ENCODE data around the gene HSD17B12. TPM values are rescaled to one million over a fixed set of nuclear protein-coding genes. Genes with fewer than 3 reads are reported as not detected.
A peak's percentile ranks its signal among the peaks of the same experiment; 100 is the strongest.

HSD17B12 gene
- total RNA-seq, 1 donor from 2014 or later = 40.7 TPM

GRCh38 chr11:43735115-43735514 is 54.6 kb downstream of the HSD17B12 start:
- H3K4me3 ChIP-seq (ENCODE audit: low read length in 3 of 3) = no peak overlapping the region
- H3K9me3 ChIP-seq (ENCODE audit: control insufficient read depth in 3 of 3, low read length in 3 of 3) = no peaks in the 10 kb centered on the region
- no peaks in the 10 kb centered on the region for H3K27me3 ChIP-seq (ENCODE audit: control insufficient read depth in 3 of 3, insufficient read depth in 3 of 3, low read length in 3 of 3)
- H3K27ac ChIP-seq (ENCODE audit: low read depth, low read length) = no peak overlapping the region
- H3K9ac ChIP-seq (ENCODE audit: low read depth in 1 of 3, low read length in 3 of 3) = no peak overlapping the region
- H3K4me1 ChIP-seq (ENCODE audit: control insufficient read depth in 3 of 3, insufficient read depth in 3 of 3, low read length in 3 of 3) = peaks cover 15 to 30% (median 17%) of the 10 kb centered on the region in 3 donors
- H3K36me3 ChIP-seq (ENCODE audit: control insufficient read depth in 3 of 3, insufficient read depth in 3 of 3, low read length in 3 of 3) = peaks cover 0 to 3% (median 2%) of the 10 kb centered on the region in 3 donors

- no peak overlapping the region for H3K4me3 ChIP-seq (ENCODE audit: low read length in 3 of 3)
- peak overlapping the region; percentile 39 for H3K27ac ChIP-seq (ENCODE audit: low read depth, low read length)
- H3K9me3 ChIP-seq (ENCODE audit: control insufficient read depth in 3 of 3, low read length in 3 of 3) = no peaks in the 10 kb centered on the region
- H3K36me3 ChIP-seq (ENCODE audit: control insufficient read depth in 3 of 3, insufficient read depth in 3 of 3, low read length in 3 of 3) = peaks cover 0 to 3% (median 2%) of the 10 kb centered on the region in 3 donors
- H3K4me1 ChIP-seq (ENCODE audit: control insufficient read depth in 3 of 3, insufficient read depth in 3 of 3, low read length in 3 of 3) = peaks cover 15 to 30% (median 17%) of the 10 kb centered on the region in 3 donors
- no peaks in the 10 kb centered on the region for H3K27me3 ChIP-seq (ENCODE audit: control insufficient read depth in 3 of 3, insufficient read depth in 3 of 3, low read length in 3 of 3)
- peak overlapping the region in 2 of 3 donors; percentile 4 to 72 for H3K9ac ChIP-seq (ENCODE audit: low read depth in 1 of 3, low read length in 3 of 3)
Observed at GRCh38 chr11:43735961-43736360, 55.4 kb downstream of the HSD17B12 start.

GRCh38 chr11:43736502-43737200 is 56.1 kb downstream of the HSD17B12 start:
- Histone ChIP-seq H3K9ac (ENCODE audit: low read depth in 1 of 3, low read length in 3 of 3) (peak overlapping the region; percentile 4 to 72 (median 59)), H3K4me1 (ENCODE audit: control insufficient read depth in 3 of 3, insufficient read depth in 3 of 3, low read length in 3 of 3) (peaks cover 15 to 30% (median 17%) of the 10 kb centered on the region in 3 donors), H3K9me3 (ENCODE audit: control insufficient read depth in 3 of 3, low read length in 3 of 3) (no peaks in the 10 kb centered on the region), H3K27ac (ENCODE audit: low read depth, low read length) (peak overlapping the region; percentile 86), H3K36me3 (ENCODE audit: control insufficient read depth in 3 of 3, insufficient read depth in 3 of 3, low read length in 3 of 3) (peaks cover 0 to 3% (median 2%) of the 10 kb centered on the region in 3 donors), H3K4me3 (ENCODE audit: low read length in 3 of 3) (peak overlapping the region; percentile 7 to 57 (median 41)), H3K27me3 (ENCODE audit: control insufficient read depth in 3 of 3, insufficient read depth in 3 of 3, low read length in 3 of 3) (no peaks in the 10 kb centered on the region)

- Histone ChIP-seq H3K9ac (ENCODE audit: low read depth in 1 of 3, low read length in 3 of 3) (peak overlapping the region; percentile 4 to 72 (median 59)), H3K4me3 (ENCODE audit: low read length in 3 of 3) (peak overlapping the region; percentile 7 to 57 (median 41)), H3K27ac (ENCODE audit: low read depth, low read length) (peak overlapping the region; percentile 86), H3K9me3 (ENCODE audit: control insufficient read depth in 3 of 3, low read length in 3 of 3) (no peaks in the 10 kb centered on the region), H3K27me3 (ENCODE audit: control insufficient read depth in 3 of 3, insufficient read depth in 3 of 3, low read length in 3 of 3) (no peaks in the 10 kb centered on the region), H3K36me3 (ENCODE audit: control insufficient read depth in 3 of 3, insufficient read depth in 3 of 3, low read length in 3 of 3) (peaks cover 0 to 3% (median 2%) of the 10 kb centered on the region in 3 donors), H3K4me1 (ENCODE audit: control insufficient read depth in 3 of 3, insufficient read depth in 3 of 3, low read length in 3 of 3) (peaks cover 15 to 30% (median 17%) of the 10 kb centered on the region in 3 donors)
Observed at GRCh38 chr11:43737201-43737590, 56.7 kb downstream of the HSD17B12 start.

GRCh38 chr11:43738600-43739409 is 58.3 kb downstream of the HSD17B12 start:
- Histone ChIP-seq H3K9ac (ENCODE audit: low read depth in 1 of 3, low read length in 3 of 3) (peak overlapping the region in 1 of 3 donors; percentile 4), H3K27ac (ENCODE audit: low read depth, low read length) (peak overlapping the region; percentile 11), H3K27me3 (ENCODE audit: control insufficient read depth in 3 of 3, insufficient read depth in 3 of 3, low read length in 3 of 3) (no peaks in the 10 kb centered on the region), H3K9me3 (ENCODE audit: control insufficient read depth in 3 of 3, low read length in 3 of 3) (no peaks in the 10 kb centered on the region), H3K4me3 (ENCODE audit: low read length in 3 of 3) (peak overlapping the region in 2 of 3 donors; percentile 8 to 57), H3K36me3 (ENCODE audit: control insufficient read depth in 3 of 3, insufficient read depth in 3 of 3, low read length in 3 of 3) (peaks cover 0 to 3% (median 2%) of the 10 kb centered on the region in 3 donors), H3K4me1 (ENCODE audit: control insufficient read depth in 3 of 3, insufficient read depth in 3 of 3, low read length in 3 of 3) (peaks cover 15 to 30% (median 17%) of the 10 kb centered on the region in 3 donors)

GRCh38 chr11:43746670-43747069 is 66.1 kb downstream of the HSD17B12 start:
- H3K36me3 ChIP-seq (ENCODE audit: control insufficient read depth in 3 of 3, insufficient read depth in 3 of 3, low read length in 3 of 3) = no peaks in the 10 kb centered on the region
- H3K9ac ChIP-seq (ENCODE audit: low read depth in 1 of 3, low read length in 3 of 3) = no peak overlapping the region
- H3K27me3 ChIP-seq (ENCODE audit: control insufficient read depth in 3 of 3, insufficient read depth in 3 of 3, low read length in 3 of 3) = no peaks in the 10 kb centered on the region
- H3K4me3 ChIP-seq (ENCODE audit: low read length in 3 of 3) = no peak overlapping the region
- H3K4me1 ChIP-seq (ENCODE audit: control insufficient read depth in 3 of 3, insufficient read depth in 3 of 3, low read length in 3 of 3) = peaks cover 0 to 6% (median 0%) of the 10 kb centered on the region in 3 donors
- no peaks in the 10 kb centered on the region for H3K9me3 ChIP-seq (ENCODE audit: control insufficient read depth in 3 of 3, low read length in 3 of 3)
- H3K27ac ChIP-seq (ENCODE audit: low read depth, low read length) = no peak overlapping the region

GRCh38 chr11:43747130-43747802 is 66.7 kb downstream of the HSD17B12 start:
- Histone ChIP-seq H3K9me3 (ENCODE audit: control insufficient read depth in 3 of 3, low read length in 3 of 3) (no peaks in the 10 kb centered on the region), H3K4me3 (ENCODE audit: low read length in 3 of 3) (no peak overlapping the region), H3K4me1 (ENCODE audit: control insufficient read depth in 3 of 3, insufficient read depth in 3 of 3, low read length in 3 of 3) (peaks cover 0 to 6% (median 0%) of the 10 kb centered on the region in 3 donors), H3K36me3 (ENCODE audit: control insufficient read depth in 3 of 3, insufficient read depth in 3 of 3, low read length in 3 of 3) (no peaks in the 10 kb centered on the region), H3K27ac (ENCODE audit: low read depth, low read length) (no peak overlapping the region), H3K27me3 (ENCODE audit: control insufficient read depth in 3 of 3, insufficient read depth in 3 of 3, low read length in 3 of 3) (no peaks in the 10 kb centered on the region), H3K9ac (ENCODE audit: low read depth in 1 of 3, low read length in 3 of 3) (no peak overlapping the region)

- H3K4me3 ChIP-seq (ENCODE audit: low read length in 3 of 3) = no peak overlapping the region
- H3K9me3 ChIP-seq (ENCODE audit: control insufficient read depth in 3 of 3, low read length in 3 of 3) = no peaks in the 10 kb centered on the region
- H3K27ac ChIP-seq (ENCODE audit: low read depth, low read length) = no peak overlapping the region
- H3K9ac ChIP-seq (ENCODE audit: low read depth in 1 of 3, low read length in 3 of 3) = no peak overlapping the region
- no peaks in the 10 kb centered on the region for H3K36me3 ChIP-seq (ENCODE audit: control insufficient read depth in 3 of 3, insufficient read depth in 3 of 3, low read length in 3 of 3)
- H3K4me1 ChIP-seq (ENCODE audit: control insufficient read depth in 3 of 3, insufficient read depth in 3 of 3, low read length in 3 of 3) = peaks cover 0 to 6% (median 0%) of the 10 kb centered on the region in 3 donors
- H3K27me3 ChIP-seq (ENCODE audit: control insufficient read depth in 3 of 3, insufficient read depth in 3 of 3, low read length in 3 of 3) = no peaks in the 10 kb centered on the region
Observed at GRCh38 chr11:43748095-43748494, 67.6 kb downstream of the HSD17B12 start.

GRCh38 chr11:43751726-43752125 is 71.2 kb downstream of the HSD17B12 start:
- no peak overlapping the region for H3K4me3 ChIP-seq (ENCODE audit: low read length in 3 of 3)
- no peaks in the 10 kb centered on the region for H3K4me1 ChIP-seq (ENCODE audit: control insufficient read depth in 3 of 3, insufficient read depth in 3 of 3, low read length in 3 of 3)
- no peak overlapping the region for H3K27ac ChIP-seq (ENCODE audit: low read depth, low read length)
- H3K9ac ChIP-seq (ENCODE audit: low read depth in 1 of 3, low read length in 3 of 3) = no peak overlapping the region
- H3K9me3 ChIP-seq (ENCODE audit: control insufficient read depth in 3 of 3, low read length in 3 of 3) = no peaks in the 10 kb centered on the region
- no peaks in the 10 kb centered on the region for H3K36me3 ChIP-seq (ENCODE audit: control insufficient read depth in 3 of 3, insufficient read depth in 3 of 3, low read length in 3 of 3)
- no peaks in the 10 kb centered on the region for H3K27me3 ChIP-seq (ENCODE audit: control insufficient read depth in 3 of 3, insufficient read depth in 3 of 3, low read length in 3 of 3)
